Measurements from ENCODE around the gene DUOXA2. TPM values are rescaled to one million over a fixed set of nuclear protein-coding genes. Genes with fewer than 3 reads are reported as not detected.

The DUOXA2 gene
- total RNA-seq, 4 donors from 2014 or later: 0.68 to 10.0 TPM; not detected in 2

DNA sequence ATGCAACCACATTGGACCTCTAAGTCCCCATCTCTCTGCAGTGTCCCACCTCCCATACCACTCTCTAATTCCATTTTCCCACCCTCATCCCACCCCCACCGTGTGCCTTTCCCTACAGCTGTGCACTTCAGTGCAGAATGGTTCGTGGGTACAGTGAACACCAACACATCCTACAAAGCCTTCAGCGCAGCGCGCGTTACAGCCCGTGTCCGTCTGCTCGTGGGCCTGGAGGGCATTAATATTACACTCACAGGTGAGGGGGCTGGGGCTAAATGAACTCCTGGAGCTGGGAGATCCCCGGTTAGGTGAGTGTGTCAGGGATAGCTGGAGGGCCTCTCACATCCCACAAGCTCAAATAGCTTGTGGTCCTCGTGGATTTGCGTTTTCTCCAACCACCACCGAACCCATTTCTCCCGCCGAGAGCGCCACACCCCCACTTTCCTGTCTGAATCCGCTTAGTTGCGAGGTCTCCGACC lies 1.9 kb downstream of the DUOXA2 start:
- in situ Hi-C loops (cut with MboI; ENCODE audit: low pct_ligation_motif_present in 1 of 4, low pct_unique_long_range_greater_than_20kb in 1 of 4, low sequenced_read_pairs in 3 of 4) (loop anchor here in 1 of 4 donors (25.0 kb wide), 1 partner anchor 154 kb away; the partner anchor contains the start of gene TERB2), intact Hi-C loops (cut with DNase I; ENCODE audit: low total_unique reads) (no loop called here)
- H3K27me3 ChIP-seq: peaks cover 88% of the 10 kb centered on the region
- no peak for DNase-seq
- WGBS, 2 donors (ENCODE audit: low coverage in 1 of 2): 53% methylated on average over 19 of the region's 19 CpGs; no CpG with 5 or more reads in 1 of the 2 donors
- no peak overlapping the region for H3K4me3 ChIP-seq
- no peak overlapping the region for H3K27ac ChIP-seq
- TF ChIP-seq POLR2A (IDR thresholded peaks at IDR 0.05) (no peak), POLR2AphosphoS5 (IDR thresholded peaks at IDR 0.05) (no peak), EP300 (IDR thresholded peaks at IDR 0.05; ENCODE audit: low read depth) (no peak)
- TF ChIP-seq, protein P1, sequence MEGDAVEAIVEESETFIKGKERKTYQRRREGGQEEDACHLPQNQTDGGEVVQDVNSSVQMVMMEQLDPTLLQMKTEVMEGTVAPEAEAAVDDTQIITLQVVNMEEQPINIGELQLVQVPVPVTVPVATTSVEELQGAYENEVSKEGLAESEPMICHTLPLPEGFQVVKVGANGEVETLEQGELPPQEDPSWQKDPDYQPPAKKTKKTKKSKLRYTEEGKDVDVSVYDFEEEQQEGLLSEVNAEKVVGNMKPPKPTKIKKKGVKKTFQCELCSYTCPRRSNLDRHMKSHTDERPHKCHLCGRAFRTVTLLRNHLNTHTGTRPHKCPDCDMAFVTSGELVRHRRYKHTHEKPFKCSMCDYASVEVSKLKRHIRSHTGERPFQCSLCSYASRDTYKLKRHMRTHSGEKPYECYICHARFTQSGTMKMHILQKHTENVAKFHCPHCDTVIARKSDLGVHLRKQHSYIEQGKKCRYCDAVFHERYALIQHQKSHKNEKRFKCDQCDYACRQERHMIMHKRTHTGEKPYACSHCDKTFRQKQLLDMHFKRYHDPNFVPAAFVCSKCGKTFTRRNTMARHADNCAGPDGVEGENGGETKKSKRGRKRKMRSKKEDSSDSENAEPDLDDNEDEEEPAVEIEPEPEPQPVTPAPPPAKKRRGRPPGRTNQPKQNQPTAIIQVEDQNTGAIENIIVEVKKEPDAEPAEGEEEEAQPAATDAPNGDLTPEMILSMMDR (IDR thresholded peaks at IDR 0.05): no peak
- H3K9me3 ChIP-seq: no peaks in the 10 kb centered on the region
- no peaks in the 10 kb centered on the region for H3K36me3 ChIP-seq
- H3K4me1 ChIP-seq: peaks cover 14 to 36% (median 24%) of the 10 kb centered on the region in 4 donors

- H3K4me1 ChIP-seq: peaks cover 14 to 36% (median 24%) of the 10 kb centered on the region in 4 donors
- no peak for DNase-seq
- TF ChIP-seq POLR2AphosphoS5 (IDR thresholded peaks at IDR 0.05): no peak
- TF ChIP-seq, protein P1 (IDR thresholded peaks at IDR 0.05): no peak
- TF ChIP-seq POLR2A (IDR thresholded peaks at IDR 0.05): no peak
- no peak for TF ChIP-seq EP300 (IDR thresholded peaks at IDR 0.05; ENCODE audit: low read depth)
- no peaks in the 10 kb centered on the region for H3K36me3 ChIP-seq
- H3K27me3 ChIP-seq: peaks cover 83% of the 10 kb centered on the region
- intact Hi-C loops (cut with DNase I; ENCODE audit: low total_unique reads): no loop called here
- H3K9me3 ChIP-seq: no peaks in the 10 kb centered on the region
- in situ Hi-C loops (cut with MboI; ENCODE audit: low pct_ligation_motif_present in 1 of 4, low pct_unique_long_range_greater_than_20kb in 1 of 4, low sequenced_read_pairs in 3 of 4): loop anchor here in 1 of 4 donors (25.0 kb wide), 1 partner anchor 154 kb away; the partner anchor contains the start of gene TERB2
- no peak overlapping the region for H3K27ac ChIP-seq
- WGBS, 2 donors (ENCODE audit: low coverage in 1 of 2): 51% methylated on average over 62 of the region's 65 CpGs; no CpG with 5 or more reads in 1 of the 2 donors
- H3K4me3 ChIP-seq: peak overlapping the region in 1 of 4 donors; percentile 33
Observed at GRCh38 chr15:45116482-45117307, 2.6 kb downstream of the DUOXA2 start.

DNA sequence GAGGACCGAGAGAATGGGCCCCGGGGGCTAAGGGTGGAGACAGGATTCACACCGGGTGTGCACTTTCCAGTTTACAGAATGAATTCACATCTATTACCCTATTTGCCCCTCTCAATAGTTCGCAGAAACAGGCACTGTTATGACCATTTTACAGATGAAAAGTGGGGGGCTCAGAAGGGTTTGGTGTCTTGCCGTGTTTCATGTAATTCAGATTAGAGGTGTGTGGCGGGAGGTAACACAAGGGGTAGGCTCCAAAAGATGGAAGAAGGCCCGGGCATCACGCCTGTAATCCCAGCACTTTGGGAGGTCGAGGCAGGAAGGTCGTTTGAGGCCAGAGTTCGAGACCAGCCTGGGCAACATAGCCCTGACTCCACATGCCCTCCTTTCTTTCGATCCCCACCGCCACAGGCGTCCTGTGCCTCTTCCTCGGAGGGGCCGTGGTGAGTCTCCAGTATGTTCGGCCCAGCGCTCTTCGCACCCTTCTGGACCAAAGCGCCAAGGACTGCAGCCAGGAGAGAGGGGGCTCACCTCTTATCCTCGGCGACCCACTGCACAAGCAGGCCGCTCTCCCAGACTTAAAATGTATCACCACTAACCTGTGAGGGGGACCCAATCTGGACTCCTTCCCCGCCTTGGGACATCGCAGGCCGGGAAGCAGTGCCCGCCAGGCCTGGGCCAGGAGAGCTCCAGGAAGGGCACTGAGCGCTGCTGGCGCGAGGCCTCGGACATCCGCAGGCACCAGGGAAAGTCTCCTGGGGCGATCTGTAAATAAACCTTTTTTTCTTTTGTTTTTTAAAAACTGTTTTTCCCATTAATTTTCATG lies 3.4 kb downstream of the DUOXA2 start:
- no peak for DNase-seq
- TF ChIP-seq EP300 (IDR thresholded peaks at IDR 0.05; ENCODE audit: low read depth) (no peak), POLR2AphosphoS5 (IDR thresholded peaks at IDR 0.05) (no peak), POLR2A (IDR thresholded peaks at IDR 0.05) (no peak)
- TF ChIP-seq, protein P1 (IDR thresholded peaks at IDR 0.05): no peak
- 59% methylated on average over 33 of the region's 33 CpGs; no CpG with 5 or more reads in 1 of the 2 donors for WGBS, 2 donors (ENCODE audit: low coverage in 1 of 2)
- H3K9me3 ChIP-seq: no peaks in the 10 kb centered on the region
- peaks cover 80% of the 10 kb centered on the region for H3K27me3 ChIP-seq
- intact Hi-C loops (cut with DNase I; ENCODE audit: low total_unique reads) (loop anchor here (2.0 kb wide), 1 partner anchor 61 kb away; no protein-coding TSS in a partner anchor), in situ Hi-C loops (cut with MboI; ENCODE audit: low pct_ligation_motif_present in 1 of 4, low pct_unique_long_range_greater_than_20kb in 1 of 4, low sequenced_read_pairs in 3 of 4) (loop anchor here in 1 of 4 donors (25.0 kb wide), 1 partner anchor 155 kb away; the partner anchor contains the start of gene TERB2)
- no peak overlapping the region for H3K27ac ChIP-seq
- peak overlapping the region in 1 of 4 donors; percentile 33 for H3K4me3 ChIP-seq
- no peaks in the 10 kb centered on the region for H3K36me3 ChIP-seq
- peaks cover 14 to 33% (median 24%) of the 10 kb centered on the region in 4 donors for H3K4me1 ChIP-seq
